MV-4-11 (cell line): ENCODE measurements around the gene MYO5A.
"Not testable (repeated sequence)": the region's sequence is repeated elsewhere in the genome, so short reads cannot be mapped to it uniquely, and the experiment has no call there.

Source experiments
- DNase-seq: peaks from one replicate; lab custom pipeline; 2025; lab: John Stamatoyannopoulos, UW

The MYO5A gene

GRCh38 chr15:52288986-52289385, 239.7 kb downstream of the MYO5A start:
- no peak for DNase-seq

GRCh38 chr15:52288051-52288942, 240.4 kb downstream of the MYO5A start:
- no peak for DNase-seq

GRCh38 chr15:52287114-52287513, 241.6 kb downstream of the MYO5A start:
- peak; percentile 14 for DNase-seq

GRCh38 chr15:52285941-52286340, 242.7 kb downstream of the MYO5A start:
- not testable (repeated sequence) for DNase-seq

- no peak for DNase-seq
Measured at GRCh38 chr15:52284164-52284563, 244.5 kb downstream of the MYO5A start.

- DNase-seq = no peak
Measured at GRCh38 chr15:52283281-52283680, 245.4 kb downstream of the MYO5A start.

- DNase-seq = no peak
Measured at GRCh38 chr15:52282418-52282817, 246.3 kb downstream of the MYO5A start.

GRCh38 chr15:52281085-52282035, 247.3 kb downstream of the MYO5A start:
- DNase-seq = no peak

- DNase-seq = no peak
Measured at GRCh38 chr15:52280326-52281084, 248.2 kb downstream of the MYO5A start.

GRCh38 chr15:52278636-52279367, 249.9 kb downstream of the MYO5A start:
- DNase-seq = no peak

GRCh38 chr15:52278135-52278534, 250.5 kb downstream of the MYO5A start:
- no peak for DNase-seq

GRCh38 chr15:52277575-52277974, 251.1 kb downstream of the MYO5A start:
- no peak for DNase-seq

GRCh38 chr15:52276256-52276770, 252.4 kb downstream of the MYO5A start:
- no peak for DNase-seq

GRCh38 chr15:52263563-52264282, 265.0 kb downstream of the MYO5A start:
- no peak for DNase-seq

- DNase-seq = no peak
Measured at GRCh38 chr15:52262364-52262763, 266.3 kb downstream of the MYO5A start.

GRCh38 chr15:52261498-52262242, 267.0 kb downstream of the MYO5A start:
- DNase-seq = peak; percentile 71

- DNase-seq = no peak
Measured at GRCh38 chr15:52261026-52261425, 267.7 kb downstream of the MYO5A start.

- no peak for DNase-seq
Measured at GRCh38 chr15:52259503-52259902, 269.2 kb downstream of the MYO5A start.

- DNase-seq = no peak
Measured at GRCh38 chr15:52258461-52258860, 270.2 kb downstream of the MYO5A start.

GRCh38 chr15:52257734-52258062, 271.0 kb downstream of the MYO5A start:
- no peak for DNase-seq
